ENCODE data around the gene XRCC5. TPM values are rescaled to one million over a fixed set of nuclear protein-coding genes. Genes with fewer than 3 reads are reported as not detected.

XRCC5 gene
- total and polyA plus RNA-seq, 2 donors: 113 to 390 TPM

GRCh38 chr2:216181351-216181750 is 72.2 kb downstream of the XRCC5 start:
- no peak for DNase-seq (ENCODE audit: low read depth in 6 of 9, low spot score in 9 of 9)
- Histone ChIP-seq H3K4me3 (ENCODE audit: low read length in 2 of 2) (no peak overlapping the region), H3K27me3 (ENCODE audit: control insufficient read depth in 2 of 2, insufficient read depth in 1 of 2, low read length in 1 of 2) (no peaks in the 10 kb centered on the region), H3K4me1 (ENCODE audit: control insufficient read depth in 2 of 2, insufficient read depth in 2 of 2, low read length in 2 of 2) (no peaks in the 10 kb centered on the region), H3K36me3 (ENCODE audit: control insufficient read depth in 2 of 2, insufficient read depth in 2 of 2, low read length in 1 of 2) (peaks cover 24 to 76% of the 10 kb centered on the region in 2 donors), H3K9me3 (ENCODE audit: control insufficient read depth in 2 of 2, insufficient read depth in 1 of 2, low read length in 1 of 2) (no peaks in the 10 kb centered on the region), H3K27ac (ENCODE audit: low read depth in 1 of 2, low read length in 1 of 2) (no peak overlapping the region)
- WGBS: 98% methylated on average over 6 of the region's 6 CpGs

GRCh38 chr2:216181953-216182461 is 72.9 kb downstream of the XRCC5 start:
- DNase-seq (ENCODE audit: low read depth in 6 of 9, low spot score in 9 of 9): no peak
- Histone ChIP-seq H3K27ac (ENCODE audit: low read depth in 1 of 2, low read length in 1 of 2) (no peak overlapping the region), H3K4me3 (ENCODE audit: low read length in 2 of 2) (no peak overlapping the region), H3K4me1 (ENCODE audit: control insufficient read depth in 2 of 2, insufficient read depth in 2 of 2, low read length in 2 of 2) (no peaks in the 10 kb centered on the region), H3K9me3 (ENCODE audit: control insufficient read depth in 2 of 2, insufficient read depth in 1 of 2, low read length in 1 of 2) (no peaks in the 10 kb centered on the region), H3K36me3 (ENCODE audit: control insufficient read depth in 2 of 2, insufficient read depth in 2 of 2, low read length in 1 of 2) (peaks cover 24 to 79% of the 10 kb centered on the region in 2 donors), H3K27me3 (ENCODE audit: control insufficient read depth in 2 of 2, insufficient read depth in 1 of 2, low read length in 1 of 2) (no peaks in the 10 kb centered on the region)
- WGBS: 96% methylated on average over 2 of the region's 2 CpGs

- no peak overlapping the region for H3K27ac ChIP-seq (ENCODE audit: low read depth in 1 of 2, low read length in 1 of 2)
- DNase-seq (ENCODE audit: low read depth in 6 of 9, low spot score in 9 of 9): no peak
- no peaks in the 10 kb centered on the region for H3K27me3 ChIP-seq (ENCODE audit: control insufficient read depth in 2 of 2, insufficient read depth in 1 of 2, low read length in 1 of 2)
- no peaks in the 10 kb centered on the region for H3K9me3 ChIP-seq (ENCODE audit: control insufficient read depth in 2 of 2, insufficient read depth in 1 of 2, low read length in 1 of 2)
- peaks cover 24 to 69% of the 10 kb centered on the region in 2 donors for H3K36me3 ChIP-seq (ENCODE audit: control insufficient read depth in 2 of 2, insufficient read depth in 2 of 2, low read length in 1 of 2)
- no peak overlapping the region for H3K4me3 ChIP-seq (ENCODE audit: low read length in 2 of 2)
- H3K4me1 ChIP-seq (ENCODE audit: control insufficient read depth in 2 of 2, insufficient read depth in 2 of 2, low read length in 2 of 2): no peaks in the 10 kb centered on the region
- WGBS: 54% methylated on average over 1 of the region's 1 CpG
These were observed 74.3 kb downstream of the XRCC5 start for GRCh38 chr2:216183462-216183861.

- Histone ChIP-seq H3K4me3 (ENCODE audit: low read length in 2 of 2) (no peak overlapping the region), H3K27me3 (ENCODE audit: control insufficient read depth in 2 of 2, insufficient read depth in 1 of 2, low read length in 1 of 2) (no peaks in the 10 kb centered on the region), H3K4me1 (ENCODE audit: control insufficient read depth in 2 of 2, insufficient read depth in 2 of 2, low read length in 2 of 2) (no peaks in the 10 kb centered on the region), H3K27ac (ENCODE audit: low read depth in 1 of 2, low read length in 1 of 2) (no peak overlapping the region), H3K9me3 (ENCODE audit: control insufficient read depth in 2 of 2, insufficient read depth in 1 of 2, low read length in 1 of 2) (no peaks in the 10 kb centered on the region), H3K36me3 (ENCODE audit: control insufficient read depth in 2 of 2, insufficient read depth in 2 of 2, low read length in 1 of 2) (peaks cover 15 to 64% of the 10 kb centered on the region in 2 donors)
- no peak for DNase-seq (ENCODE audit: low read depth in 6 of 9, low spot score in 9 of 9)
- 86% methylated on average over 3 of the region's 3 CpGs for WGBS
These were observed 79.4 kb downstream of the XRCC5 start for GRCh38 chr2:216188559-216188850.

- Histone ChIP-seq H3K9me3 (ENCODE audit: control insufficient read depth in 2 of 2, insufficient read depth in 1 of 2, low read length in 1 of 2) (no peaks in the 10 kb centered on the region), H3K27ac (ENCODE audit: low read depth in 1 of 2, low read length in 1 of 2) (no peak overlapping the region), H3K27me3 (ENCODE audit: control insufficient read depth in 2 of 2, insufficient read depth in 1 of 2, low read length in 1 of 2) (no peaks in the 10 kb centered on the region), H3K4me1 (ENCODE audit: control insufficient read depth in 2 of 2, insufficient read depth in 2 of 2, low read length in 2 of 2) (no peaks in the 10 kb centered on the region), H3K36me3 (ENCODE audit: control insufficient read depth in 2 of 2, insufficient read depth in 2 of 2, low read length in 1 of 2) (peaks cover 19 to 64% of the 10 kb centered on the region in 2 donors), H3K4me3 (ENCODE audit: low read length in 2 of 2) (no peak overlapping the region)
- no peak for DNase-seq (ENCODE audit: low read depth in 6 of 9, low spot score in 9 of 9)
- 95% methylated on average over 2 of the region's 2 CpGs for WGBS
These were observed 79.8 kb downstream of the XRCC5 start for GRCh38 chr2:216188956-216189355.

GRCh38 chr2:216189410-216189809 is 80.3 kb downstream of the XRCC5 start:
- Histone ChIP-seq H3K9me3 (ENCODE audit: control insufficient read depth in 2 of 2, insufficient read depth in 1 of 2, low read length in 1 of 2) (no peaks in the 10 kb centered on the region), H3K4me3 (ENCODE audit: low read length in 2 of 2) (no peak overlapping the region), H3K27ac (ENCODE audit: low read depth in 1 of 2, low read length in 1 of 2) (no peak overlapping the region), H3K4me1 (ENCODE audit: control insufficient read depth in 2 of 2, insufficient read depth in 2 of 2, low read length in 2 of 2) (no peaks in the 10 kb centered on the region), H3K36me3 (ENCODE audit: control insufficient read depth in 2 of 2, insufficient read depth in 2 of 2, low read length in 1 of 2) (peaks cover 21 to 65% of the 10 kb centered on the region in 2 donors), H3K27me3 (ENCODE audit: control insufficient read depth in 2 of 2, insufficient read depth in 1 of 2, low read length in 1 of 2) (no peaks in the 10 kb centered on the region)
- 99% methylated on average over 2 of the region's 2 CpGs for WGBS
- DNase-seq (ENCODE audit: low read depth in 6 of 9, low spot score in 9 of 9): no peak

- DNase-seq (ENCODE audit: low read depth in 6 of 9, low spot score in 9 of 9): no peak
- Histone ChIP-seq H3K36me3 (ENCODE audit: control insufficient read depth in 2 of 2, insufficient read depth in 2 of 2, low read length in 1 of 2) (peaks cover 36 to 79% of the 10 kb centered on the region in 2 donors), H3K9me3 (ENCODE audit: control insufficient read depth in 2 of 2, insufficient read depth in 1 of 2, low read length in 1 of 2) (no peaks in the 10 kb centered on the region), H3K27me3 (ENCODE audit: control insufficient read depth in 2 of 2, insufficient read depth in 1 of 2, low read length in 1 of 2) (no peaks in the 10 kb centered on the region), H3K4me3 (ENCODE audit: low read length in 2 of 2) (no peak overlapping the region), H3K27ac (ENCODE audit: low read depth in 1 of 2, low read length in 1 of 2) (no peak overlapping the region), H3K4me1 (ENCODE audit: control insufficient read depth in 2 of 2, insufficient read depth in 2 of 2, low read length in 2 of 2) (no peaks in the 10 kb centered on the region)
- WGBS: 97% methylated on average over 4 of the region's 4 CpGs
These were observed 83.0 kb downstream of the XRCC5 start for GRCh38 chr2:216192181-216192580.

- no peaks in the 10 kb centered on the region for H3K27me3 ChIP-seq (ENCODE audit: control insufficient read depth in 2 of 2, insufficient read depth in 1 of 2, low read length in 1 of 2)
- H3K9me3 ChIP-seq (ENCODE audit: control insufficient read depth in 2 of 2, insufficient read depth in 1 of 2, low read length in 1 of 2): no peaks in the 10 kb centered on the region
- peaks cover 39 to 87% of the 10 kb centered on the region in 2 donors for H3K36me3 ChIP-seq (ENCODE audit: control insufficient read depth in 2 of 2, insufficient read depth in 2 of 2, low read length in 1 of 2)
- H3K4me3 ChIP-seq (ENCODE audit: low read length in 2 of 2): no peak overlapping the region
- 98% methylated on average over 3 of the region's 3 CpGs for WGBS
- no peak overlapping the region for H3K27ac ChIP-seq (ENCODE audit: low read depth in 1 of 2, low read length in 1 of 2)
- no peak for DNase-seq (ENCODE audit: low read depth in 6 of 9, low spot score in 9 of 9)
- no peaks in the 10 kb centered on the region for H3K4me1 ChIP-seq (ENCODE audit: control insufficient read depth in 2 of 2, insufficient read depth in 2 of 2, low read length in 2 of 2)
These were observed 83.8 kb downstream of the XRCC5 start for GRCh38 chr2:216192931-216193330.

- no peak overlapping the region for H3K27ac ChIP-seq (ENCODE audit: low read depth in 1 of 2, low read length in 1 of 2)
- no peak for DNase-seq (ENCODE audit: low read depth in 6 of 9, low spot score in 9 of 9)
- WGBS: 95% methylated on average over 3 of the region's 3 CpGs
- no peak overlapping the region for H3K4me3 ChIP-seq (ENCODE audit: low read length in 2 of 2)
- no peaks in the 10 kb centered on the region for H3K4me1 ChIP-seq (ENCODE audit: control insufficient read depth in 2 of 2, insufficient read depth in 2 of 2, low read length in 2 of 2)
- no peaks in the 10 kb centered on the region for H3K9me3 ChIP-seq (ENCODE audit: control insufficient read depth in 2 of 2, insufficient read depth in 1 of 2, low read length in 1 of 2)
- H3K27me3 ChIP-seq (ENCODE audit: control insufficient read depth in 2 of 2, insufficient read depth in 1 of 2, low read length in 1 of 2): no peaks in the 10 kb centered on the region
- H3K36me3 ChIP-seq (ENCODE audit: control insufficient read depth in 2 of 2, insufficient read depth in 2 of 2, low read length in 1 of 2): peaks cover 39 to 95% of the 10 kb centered on the region in 2 donors
These were observed 84.9 kb downstream of the XRCC5 start for GRCh38 chr2:216194013-216194412.

- 97% methylated on average over 4 of the region's 4 CpGs for WGBS
- DNase-seq (ENCODE audit: low read depth in 6 of 9, low spot score in 9 of 9): no peak
- Histone ChIP-seq H3K27ac (ENCODE audit: low read depth in 1 of 2, low read length in 1 of 2) (no peak overlapping the region), H3K27me3 (ENCODE audit: control insufficient read depth in 2 of 2, insufficient read depth in 1 of 2, low read length in 1 of 2) (no peaks in the 10 kb centered on the region), H3K4me1 (ENCODE audit: control insufficient read depth in 2 of 2, insufficient read depth in 2 of 2, low read length in 2 of 2) (no peaks in the 10 kb centered on the region), H3K9me3 (ENCODE audit: control insufficient read depth in 2 of 2, insufficient read depth in 1 of 2, low read length in 1 of 2) (no peaks in the 10 kb centered on the region), H3K36me3 (ENCODE audit: control insufficient read depth in 2 of 2, insufficient read depth in 2 of 2, low read length in 1 of 2) (peaks cover 39 to 93% of the 10 kb centered on the region in 2 donors), H3K4me3 (ENCODE audit: low read length in 2 of 2) (no peak overlapping the region)
These were observed 85.4 kb downstream of the XRCC5 start for GRCh38 chr2:216194561-216194960.
